GM21390 (cell line): ENCODE measurements around the gene DCAF4.

Experiments
- ATAC-seq: cut with Tn5 transposase; IDR thresholded peaks from one replicate; pipeline ENCODE4 v1.9.1; 2021; ENCODE audit not compliant: unreplicated experiment

The DCAF4 gene

DNA sequence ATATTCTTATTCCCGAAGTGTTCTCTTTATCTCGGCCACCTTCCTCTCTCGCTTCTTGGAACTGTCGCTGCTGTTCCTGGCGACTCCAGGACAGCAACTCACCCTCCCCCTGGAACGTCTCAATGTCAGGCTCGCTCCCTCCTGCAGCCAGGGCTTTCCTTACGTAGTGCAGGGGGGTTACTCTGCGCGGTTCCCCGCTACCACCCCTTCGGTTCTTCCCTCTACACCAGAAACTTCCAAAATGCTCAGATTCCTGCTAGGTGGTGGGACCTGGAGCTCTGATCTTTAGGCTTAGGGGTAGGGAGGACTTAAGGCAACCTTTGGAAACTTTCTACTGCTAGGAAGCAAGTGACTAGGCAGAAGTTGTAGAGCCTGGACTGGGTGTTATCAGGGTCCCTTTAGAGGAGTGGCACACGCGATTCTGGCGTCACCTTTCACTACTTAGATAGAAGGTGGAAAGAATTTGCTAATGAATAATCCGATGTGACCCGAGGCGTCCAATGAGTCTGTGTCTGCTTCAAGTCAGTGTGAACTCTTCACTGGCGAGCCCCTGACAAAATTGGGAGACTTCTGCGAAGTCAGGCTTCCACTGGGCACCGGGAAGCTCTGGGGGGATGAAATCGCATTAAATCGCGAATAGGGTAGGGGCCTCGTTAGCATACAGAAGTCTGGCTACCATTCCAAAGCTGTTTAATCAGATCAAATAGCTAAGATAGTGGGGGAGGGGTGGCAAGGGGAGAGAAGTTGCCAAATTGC lies 31.5 kb upstream of the DCAF4 start:
- ATAC-seq, result no peak

DNA sequence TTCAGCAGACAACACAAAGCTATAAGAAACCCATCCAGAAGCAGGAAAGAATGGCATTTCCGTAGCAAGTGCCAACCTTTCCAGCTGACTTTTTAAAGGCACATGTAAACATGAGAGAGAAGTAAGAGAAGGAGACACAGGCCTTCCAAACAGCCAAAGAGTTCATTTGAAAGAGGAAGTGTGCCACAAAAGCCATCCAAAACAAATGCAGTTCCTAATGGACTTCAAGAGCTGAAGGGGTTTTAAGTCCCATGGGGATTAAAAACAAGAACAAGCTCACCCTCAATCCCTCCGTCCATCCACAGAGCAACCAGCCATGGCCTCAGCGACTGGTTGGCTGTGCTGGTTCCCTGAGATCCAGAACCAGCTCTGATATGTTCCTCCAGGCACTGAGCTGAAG lies 27.8 kb upstream of the DCAF4 start:
- ATAC-seq, result no peak

DNA sequence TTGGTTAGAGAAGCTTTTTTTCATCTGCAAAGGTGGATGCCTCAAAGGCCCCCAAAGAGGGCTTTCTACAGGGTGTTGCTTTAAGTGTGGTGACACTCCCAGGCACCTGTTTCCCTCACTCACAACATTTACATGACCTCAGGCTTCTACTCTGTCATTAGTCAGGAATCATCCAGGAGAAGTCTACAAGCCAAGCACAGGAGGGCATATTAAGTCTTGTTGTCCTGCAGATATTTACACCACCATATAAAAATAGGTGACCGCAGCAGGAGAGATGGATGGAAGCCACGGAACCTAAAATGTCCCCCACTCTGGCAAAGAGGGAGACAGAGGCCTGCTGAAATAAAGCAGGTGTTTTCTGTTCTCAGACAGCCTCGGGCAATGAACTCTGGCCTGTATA lies 24.9 kb upstream of the DCAF4 start:
- no peak for ATAC-seq

DNA sequence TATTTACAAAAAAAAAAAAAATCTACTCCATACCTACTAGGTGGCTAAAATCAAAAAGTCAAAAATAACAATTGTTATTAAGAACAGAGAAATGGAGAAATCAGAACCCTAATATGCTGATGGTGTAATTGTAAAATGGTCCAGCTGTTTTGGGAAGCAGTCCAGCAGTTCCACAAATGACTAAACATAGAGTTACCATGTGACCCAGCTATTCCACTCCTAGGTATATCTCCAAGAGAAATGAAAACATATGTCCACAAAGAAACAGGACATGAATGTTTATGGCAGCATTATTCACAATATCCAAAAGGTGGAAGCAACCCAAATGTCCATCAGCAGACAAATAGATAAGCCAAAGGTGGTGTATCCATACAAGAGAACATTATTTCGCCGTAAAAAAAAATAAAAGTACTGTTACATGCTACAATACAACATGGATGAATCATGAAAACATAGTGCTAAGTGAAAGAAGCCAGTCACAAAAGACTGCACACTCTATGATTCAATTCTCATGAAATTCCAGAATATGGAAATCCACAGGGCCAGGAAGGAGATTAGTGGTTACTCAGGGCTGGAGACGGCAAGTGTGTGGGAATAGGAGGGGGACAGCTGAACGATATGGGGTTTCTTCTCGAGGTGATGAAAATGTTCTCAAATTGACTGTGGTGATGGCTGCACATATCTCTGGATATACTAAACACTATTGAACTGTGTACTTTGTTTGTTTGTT lies 23.3 kb upstream of the DCAF4 start:
- no peak for ATAC-seq

DNA sequence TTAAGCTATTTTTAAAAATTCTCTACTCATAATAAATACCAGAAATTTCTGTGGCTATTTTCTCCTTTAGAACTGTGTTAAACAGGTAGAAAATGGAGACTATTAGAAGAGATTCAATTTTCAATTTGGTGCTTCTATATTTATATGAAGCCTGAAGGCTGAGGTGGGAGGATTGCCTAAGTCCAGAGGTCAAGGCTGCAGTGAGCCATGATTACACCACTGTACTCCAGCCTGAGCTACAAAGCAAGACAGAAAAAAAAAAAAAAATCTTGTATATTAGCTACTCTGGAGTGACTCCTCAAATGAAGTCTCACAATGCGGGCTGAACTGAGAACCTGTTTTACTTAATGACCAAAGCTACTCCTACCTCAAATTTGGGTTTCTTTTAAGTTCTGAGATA lies 22.5 kb upstream of the DCAF4 start:
- no peak for ATAC-seq

DNA sequence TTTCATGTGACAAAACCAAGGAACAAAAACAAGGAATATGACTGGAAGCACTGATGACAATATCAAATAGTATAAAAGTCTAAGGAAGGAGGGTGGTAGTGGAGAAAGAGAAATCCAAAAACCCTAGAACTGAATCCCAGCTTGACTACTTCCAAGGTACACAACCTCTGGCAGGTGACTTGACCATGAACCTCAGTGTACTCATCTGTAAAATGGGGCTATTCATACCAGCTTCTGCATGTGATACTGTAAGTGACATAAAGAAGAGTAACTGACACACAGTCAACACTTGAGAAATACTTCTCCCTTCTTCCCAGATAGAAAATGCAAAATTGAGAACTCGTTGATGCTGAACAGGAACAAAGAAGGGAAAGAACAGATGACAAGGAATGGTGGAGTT lies 22.0 kb upstream of the DCAF4 start:
- no peak for ATAC-seq

DNA sequence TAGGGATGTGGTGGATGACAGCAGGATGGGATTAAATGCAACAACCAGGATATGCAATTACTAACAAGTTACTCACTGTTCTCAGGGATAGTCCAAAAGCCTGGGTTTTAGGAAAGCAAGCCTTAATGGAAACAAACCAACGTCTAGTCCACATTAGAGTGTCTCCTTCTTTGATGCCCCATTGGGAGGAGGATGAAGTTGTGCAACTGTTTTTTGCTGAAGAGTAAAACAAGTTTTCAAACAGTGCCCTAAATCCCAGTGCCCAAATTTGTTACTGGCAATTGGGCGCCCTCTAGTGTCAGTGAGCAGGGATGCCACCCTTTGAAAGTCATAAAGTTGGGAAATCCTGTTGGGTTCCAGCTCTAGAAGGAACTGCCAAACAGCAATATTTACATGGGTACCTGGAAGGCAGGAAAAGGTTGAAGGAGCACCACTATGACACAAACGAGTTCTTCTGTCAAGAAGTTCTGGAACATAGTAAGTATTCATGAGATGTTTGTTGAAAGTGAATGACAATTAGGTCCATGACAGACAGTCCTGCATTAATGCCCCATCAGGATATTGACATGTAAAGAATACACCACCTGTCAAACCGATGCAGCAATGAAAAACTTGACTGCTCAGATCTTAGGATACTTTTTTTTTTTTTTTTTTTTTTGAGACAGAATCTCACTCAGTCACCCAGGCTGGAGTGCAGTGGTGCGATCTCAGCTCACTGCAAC lies 21.3 kb upstream of the DCAF4 start:
- ATAC-seq, result no peak

DNA sequence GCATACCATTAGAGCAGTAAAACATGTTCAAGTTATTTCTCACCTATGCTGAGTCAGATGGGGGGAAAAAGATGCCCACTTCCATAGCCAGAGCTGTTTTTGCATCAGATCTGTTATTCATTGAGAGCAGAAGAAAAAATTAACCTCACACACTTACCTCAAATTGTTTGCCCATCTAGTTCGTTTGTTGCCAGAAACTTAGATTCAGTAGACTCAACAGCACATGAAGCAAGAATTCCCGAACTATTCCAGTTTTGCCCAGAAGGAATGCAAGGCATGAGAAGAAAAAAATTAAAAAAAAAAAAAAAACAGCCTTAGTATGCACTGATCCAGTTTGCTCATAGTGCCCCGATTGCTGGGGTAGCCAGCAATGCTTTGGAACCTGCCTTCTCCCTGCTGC lies 19.9 kb upstream of the DCAF4 start:
- ATAC-seq, result no peak

DNA sequence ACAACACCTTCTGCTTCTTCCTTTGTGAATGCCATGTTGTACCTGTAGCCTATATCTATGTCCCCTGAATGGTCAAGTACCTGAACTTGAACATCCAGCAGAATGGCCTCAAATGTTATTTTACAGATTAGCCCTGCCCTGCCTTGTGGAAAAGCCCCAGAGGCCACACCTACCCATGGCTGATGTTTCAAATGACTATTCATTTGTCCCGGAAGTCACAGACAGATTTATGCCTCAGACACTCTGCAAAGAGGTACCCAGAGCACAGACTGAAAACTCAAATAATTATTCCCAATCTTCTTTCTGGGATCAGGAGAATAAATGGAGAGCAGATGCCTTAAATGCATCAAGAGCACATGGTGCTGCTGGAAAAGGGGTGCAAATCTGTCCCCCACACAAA lies 19.4 kb upstream of the DCAF4 start:
- no peak for ATAC-seq

DNA sequence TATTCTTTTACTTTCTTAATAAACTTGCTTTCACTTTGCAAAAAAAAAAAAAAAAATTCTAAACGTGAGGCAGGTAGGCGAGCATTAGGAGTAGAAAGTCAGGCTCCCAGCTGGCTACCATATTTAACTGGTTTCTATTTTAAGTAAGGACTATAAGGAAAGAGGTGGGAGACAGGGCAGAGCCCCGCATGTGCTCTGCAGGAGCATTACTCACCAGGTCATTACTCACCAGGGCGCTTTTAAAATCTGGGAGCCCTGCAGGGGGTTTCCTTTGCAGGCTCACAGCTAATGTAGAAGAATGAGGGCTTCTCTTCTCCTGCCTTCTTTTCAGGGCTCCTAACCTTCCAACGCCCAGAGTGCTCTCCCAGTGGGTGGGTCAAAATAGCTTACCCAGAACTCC lies 18.4 kb upstream of the DCAF4 start:
- no peak for ATAC-seq

DNA sequence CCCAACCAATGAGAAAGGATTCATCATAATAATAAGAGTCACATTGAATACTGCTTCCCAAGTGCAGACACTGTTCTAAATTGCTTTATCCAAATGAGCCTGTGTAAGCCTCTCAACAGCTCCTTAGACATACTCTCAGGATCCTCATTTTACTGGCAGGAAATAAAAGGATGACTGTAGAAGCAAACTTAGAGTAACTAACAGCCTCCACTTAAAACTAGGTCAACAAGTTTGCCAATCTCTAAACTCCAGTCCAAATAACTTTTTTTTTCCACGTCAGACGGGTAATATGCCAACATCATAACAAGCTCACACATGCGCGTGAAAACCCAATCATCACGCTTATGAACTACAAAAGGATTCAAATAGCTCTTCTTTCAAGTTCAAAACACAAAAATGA lies 17.1 kb upstream of the DCAF4 start:
- ATAC-seq, result no peak

DNA sequence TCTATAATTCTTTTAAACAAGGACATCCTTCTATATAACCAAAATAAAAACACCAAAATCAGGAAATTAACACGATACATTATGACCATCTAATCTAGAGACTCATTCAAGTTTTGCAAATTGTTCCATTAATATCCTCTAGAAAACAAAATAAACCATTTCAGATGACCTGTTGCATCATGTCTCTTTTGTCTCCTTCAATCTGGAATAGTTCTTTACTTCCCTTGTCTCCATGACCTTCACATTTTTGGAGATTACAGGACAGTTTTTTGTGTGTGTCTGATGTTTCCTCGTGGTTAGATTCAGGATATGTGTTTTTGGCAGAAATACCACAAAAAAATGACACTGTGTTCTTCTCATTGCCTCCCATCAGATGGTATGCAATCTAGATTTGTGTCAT lies 12.5 kb upstream of the DCAF4 start:
- no peak for ATAC-seq

DNA sequence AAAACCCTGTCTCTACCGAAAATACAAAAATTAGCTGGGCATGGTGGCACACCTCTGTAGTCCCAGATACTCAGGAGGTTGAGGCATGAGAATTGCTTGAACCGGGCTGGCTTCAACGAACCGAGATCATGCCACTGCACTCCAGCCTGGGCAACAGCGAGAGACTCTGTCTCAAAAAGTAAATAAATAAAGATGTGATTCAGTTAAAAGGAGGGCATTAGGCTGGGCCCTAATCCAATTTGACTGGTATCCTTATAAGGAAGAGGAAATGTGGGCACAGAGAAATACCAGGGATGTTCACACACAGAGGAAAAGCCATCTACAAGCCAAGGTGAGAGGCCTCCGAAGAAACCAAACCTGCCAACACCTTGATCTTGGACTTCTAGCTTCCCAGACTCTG lies 10.1 kb upstream of the DCAF4 start:
- no peak for ATAC-seq

DNA sequence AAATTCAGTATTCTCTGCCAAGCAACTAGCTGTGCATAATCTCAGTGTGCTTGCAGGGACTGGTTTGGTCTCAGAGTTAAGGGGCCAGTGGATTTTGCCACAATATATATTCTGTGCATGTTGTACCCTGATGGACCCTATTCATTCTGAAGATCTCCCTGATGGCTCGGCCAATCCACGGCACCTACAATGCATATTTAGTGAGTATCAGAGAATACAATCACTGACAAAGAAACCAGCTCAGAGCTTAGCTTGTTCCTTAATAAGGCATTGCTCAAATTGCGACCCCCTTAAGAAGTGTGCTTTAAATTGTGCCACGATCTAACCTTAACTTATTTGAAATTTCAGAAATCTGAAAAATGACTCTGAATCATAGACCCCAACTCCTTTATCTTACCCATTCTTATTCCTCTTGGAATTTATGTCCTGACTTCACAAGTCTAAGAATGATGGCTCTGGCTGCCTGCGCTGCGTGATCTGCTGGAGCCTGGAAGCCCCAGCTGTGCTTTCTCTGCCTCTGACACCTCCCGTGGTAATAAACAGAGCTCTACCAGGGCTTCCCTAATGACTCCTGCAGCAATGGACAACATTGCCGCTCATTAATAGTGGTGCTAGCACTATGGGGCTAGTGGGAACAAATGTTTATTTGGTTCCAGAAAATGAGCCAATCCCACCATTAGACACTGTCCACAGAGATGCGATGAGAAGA lies 9.0 kb upstream of the DCAF4 start:
- ATAC-seq, result no peak

DNA sequence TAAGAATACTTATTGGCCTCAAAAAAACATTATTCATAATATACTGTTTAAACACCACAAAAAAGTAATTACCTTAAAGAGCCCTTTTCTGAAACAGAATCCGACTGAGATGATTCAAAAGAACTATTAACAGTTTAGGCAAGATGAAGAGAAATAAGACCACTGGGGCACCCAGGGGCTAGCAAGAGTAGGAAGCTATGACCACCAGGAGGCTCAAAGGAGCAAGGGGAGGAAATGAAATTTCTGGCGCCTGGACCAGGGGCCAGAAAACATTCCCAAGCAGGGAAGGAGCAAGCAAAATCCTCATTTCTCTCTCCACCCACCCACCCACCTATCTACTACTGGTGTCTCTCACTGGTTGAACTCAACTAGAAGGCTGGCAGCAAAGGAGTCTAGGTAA lies 6.3 kb upstream of the DCAF4 start:
- ATAC-seq, result no peak

DNA sequence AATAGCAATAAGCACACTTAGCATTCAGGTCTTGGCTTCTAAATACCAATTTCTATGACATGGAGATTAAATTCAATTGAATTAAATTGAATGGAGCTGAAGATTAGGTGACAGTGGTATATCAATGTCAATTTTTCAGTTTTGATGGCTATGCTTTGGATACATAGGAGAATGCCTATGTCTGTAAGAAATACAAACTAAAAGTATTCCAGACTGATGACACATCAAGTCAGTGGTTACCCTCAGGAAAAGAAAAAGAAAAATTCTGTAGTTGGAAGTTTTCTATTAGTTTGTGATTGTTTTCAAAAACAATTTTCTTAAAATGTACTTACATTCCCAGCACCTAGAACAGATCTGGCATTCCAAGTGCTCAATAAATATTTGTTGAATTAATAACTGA lies 4.9 kb upstream of the DCAF4 start:
- no peak for ATAC-seq

DNA sequence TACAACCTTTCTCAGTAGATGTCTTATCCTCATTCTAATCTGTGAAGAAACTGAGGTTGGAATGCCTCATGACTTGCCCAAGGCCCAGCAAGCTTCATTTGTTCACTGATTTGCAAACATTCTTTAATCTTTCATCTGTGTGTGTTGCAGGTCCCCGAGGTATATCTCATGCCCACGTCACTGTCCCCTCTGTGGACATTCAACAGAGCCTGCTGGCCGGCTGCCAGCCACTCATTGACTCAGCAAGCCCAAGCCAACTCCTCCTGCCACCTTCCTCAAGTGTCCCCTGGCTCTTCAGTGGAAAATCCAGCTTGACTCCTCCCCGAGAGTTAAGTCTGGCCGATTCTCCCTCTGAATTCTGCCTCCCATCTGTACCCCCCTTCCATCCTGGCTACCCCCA lies 1.9 kb upstream of the DCAF4 start:
- ATAC-seq, result no peak

DNA sequence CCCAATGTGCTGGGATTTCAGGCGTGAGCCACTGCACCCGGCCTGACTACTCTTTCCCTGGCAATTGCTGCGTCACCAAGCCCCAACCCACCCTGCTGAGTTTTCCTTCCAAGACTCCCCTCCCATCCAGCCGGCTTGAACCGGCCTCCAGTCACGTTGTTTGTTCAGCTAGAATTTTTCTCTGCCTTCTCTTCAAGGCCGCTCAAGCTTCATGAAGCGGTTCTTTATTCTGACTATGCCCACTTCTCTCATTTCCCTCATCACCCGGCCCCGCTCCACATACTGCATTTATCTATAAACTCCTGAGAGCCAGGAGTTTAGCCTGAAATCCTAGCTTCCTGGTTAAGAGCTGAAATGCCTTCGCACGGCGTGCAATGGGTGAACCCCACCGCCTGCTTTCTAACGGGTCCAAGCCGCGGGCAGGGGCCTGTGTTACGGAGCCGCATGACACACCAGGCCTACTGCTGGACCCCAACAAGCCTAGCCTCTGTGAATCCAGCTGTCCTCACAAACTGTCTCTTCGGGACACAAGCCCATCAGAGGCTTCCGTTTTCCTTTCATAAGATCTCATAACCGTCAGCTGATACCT lies 999 bp upstream of the DCAF4 start:
- no peak for ATAC-seq

DNA sequence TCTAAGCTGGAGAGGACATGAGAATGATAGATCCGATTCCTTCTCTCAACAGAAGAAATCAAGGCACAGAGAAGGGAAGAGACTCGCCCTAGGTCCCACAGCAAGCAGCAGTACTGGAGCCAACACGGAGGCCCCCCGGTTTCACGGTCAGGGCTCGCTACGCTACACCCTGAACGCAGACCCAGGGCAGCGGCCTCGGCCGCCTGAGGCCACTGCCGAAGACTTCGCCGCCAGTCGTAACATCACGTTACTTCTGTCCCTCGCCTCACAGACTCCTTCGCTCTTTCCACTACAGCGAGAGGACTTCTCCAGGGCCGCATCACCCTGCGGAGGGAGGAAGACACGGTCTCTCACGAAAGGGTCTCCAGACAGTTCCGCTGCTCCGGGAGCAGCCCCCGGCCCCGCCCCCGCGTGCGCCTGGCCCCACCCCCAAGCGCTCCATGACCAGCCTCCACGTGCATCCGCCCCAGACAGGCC lies 411 bp upstream of the DCAF4 start:
- ATAC-seq, result peak; percentile 7

DNA sequence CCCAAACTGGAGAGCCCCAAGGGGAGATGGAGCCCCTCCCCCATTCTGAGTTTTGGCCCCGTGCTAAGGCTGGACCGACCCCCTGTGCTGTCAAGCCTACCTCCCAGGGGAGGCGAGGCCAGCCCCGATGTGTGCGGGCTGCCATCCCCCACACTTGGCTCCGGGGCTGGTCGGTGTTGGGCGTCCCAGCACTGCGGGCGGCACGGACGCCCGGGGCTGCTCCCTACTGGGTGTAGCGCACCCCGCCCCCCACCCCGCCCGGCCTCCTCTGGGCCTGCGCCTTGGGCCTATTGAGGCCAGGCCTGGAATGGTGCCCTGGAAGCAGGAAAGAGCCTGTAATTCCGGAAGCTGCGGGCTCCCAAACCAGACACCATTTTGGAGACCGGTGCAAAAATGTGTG lies 2.6 kb downstream of the DCAF4 start:
- ATAC-seq, result no peak
